Activated CD8-positive, alpha-beta memory T cell treated with anti-CD3 and anti-CD28 coated beads, Interleukin-2, amount 50 U/mL, for 1 hour (primary cell): ENCODE measurements around the gene PIGA.

ENCODE experiments used
- DNase-seq: peaks from one replicate; pipeline ENCODE4 v3.0.0-alpha.2; 2020; ENCODE audit errors: extremely low read depth

The PIGA gene, protein sequence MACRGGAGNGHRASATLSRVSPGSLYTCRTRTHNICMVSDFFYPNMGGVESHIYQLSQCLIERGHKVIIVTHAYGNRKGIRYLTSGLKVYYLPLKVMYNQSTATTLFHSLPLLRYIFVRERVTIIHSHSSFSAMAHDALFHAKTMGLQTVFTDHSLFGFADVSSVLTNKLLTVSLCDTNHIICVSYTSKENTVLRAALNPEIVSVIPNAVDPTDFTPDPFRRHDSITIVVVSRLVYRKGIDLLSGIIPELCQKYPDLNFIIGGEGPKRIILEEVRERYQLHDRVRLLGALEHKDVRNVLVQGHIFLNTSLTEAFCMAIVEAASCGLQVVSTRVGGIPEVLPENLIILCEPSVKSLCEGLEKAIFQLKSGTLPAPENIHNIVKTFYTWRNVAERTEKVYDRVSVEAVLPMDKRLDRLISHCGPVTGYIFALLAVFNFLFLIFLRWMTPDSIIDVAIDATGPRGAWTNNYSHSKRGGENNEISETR

DNA sequence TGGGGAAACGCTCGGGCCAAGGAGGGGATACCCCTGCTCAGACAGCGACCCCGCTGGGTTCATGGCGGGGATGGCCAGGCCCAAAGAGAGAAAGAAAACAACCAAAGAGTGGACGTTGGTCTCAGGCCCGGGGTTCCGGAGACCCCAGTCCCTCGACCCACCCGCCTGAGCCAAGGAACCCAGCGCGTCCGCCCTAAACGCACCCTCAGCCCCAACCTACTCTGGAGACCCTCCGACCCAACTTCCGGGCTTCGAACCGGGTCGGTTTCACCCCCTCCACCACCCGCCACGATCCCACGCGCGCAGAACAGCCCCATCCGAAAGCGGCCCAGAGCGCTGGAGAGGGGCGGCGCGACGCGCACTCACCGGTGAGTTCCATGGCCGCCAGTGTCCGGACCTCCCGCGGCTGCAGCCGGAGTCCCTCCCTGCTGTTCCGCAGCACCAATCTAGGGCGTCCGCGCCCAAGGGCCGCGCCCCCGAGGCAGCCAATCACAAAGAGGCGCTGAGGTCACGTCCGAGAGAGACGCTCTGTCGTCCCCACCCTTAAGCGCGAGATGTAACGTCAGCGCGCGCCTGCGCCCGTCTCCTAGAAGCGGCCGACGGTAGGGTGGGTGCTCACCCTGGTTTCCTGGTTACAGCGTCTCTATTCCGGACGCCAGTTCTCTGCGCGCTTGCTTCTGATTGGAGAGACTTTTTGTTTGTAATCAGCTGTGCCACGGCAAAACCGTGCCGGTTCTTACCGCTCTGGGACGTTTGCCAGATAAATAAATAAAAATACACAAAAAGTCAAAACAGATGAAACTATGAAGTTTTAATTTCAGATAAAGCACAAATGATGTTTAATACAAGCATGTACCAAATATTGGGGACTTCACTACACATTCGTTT is at the start of gene PIGA:
Gene PIGA, minus strand, starts transcription at position 389 of the 888 bp plus-strand sequence. CDS start 3,593 bp downstream, outside the sequence.
- peak; percentile 71 for DNase-seq

DNA sequence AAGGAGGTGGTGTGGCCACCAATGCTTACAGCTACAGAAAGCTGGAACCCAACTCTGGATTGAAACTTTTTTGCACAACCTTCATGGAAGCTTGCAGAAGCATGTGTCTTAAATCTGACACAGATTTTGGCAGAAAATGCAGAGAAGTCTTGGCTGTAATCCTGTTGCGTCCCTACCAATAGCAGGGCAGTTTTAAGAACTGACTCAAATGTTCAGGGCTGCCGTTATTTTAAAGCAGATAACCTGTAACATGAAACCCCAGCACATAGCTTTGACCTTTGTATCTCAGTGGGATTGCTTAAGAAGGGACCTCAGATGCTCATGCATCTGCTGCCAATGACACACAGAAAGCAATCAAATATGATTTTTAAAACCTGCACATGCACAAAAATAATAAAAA is 49.0 kb upstream of the PIGA start, which contains the start of gene VEGFD:
Gene VEGFD, minus strand, starts transcription at position 110 of the 400 bp plus-strand sequence. CDS start 467 bp downstream, outside the sequence.
- no peak for DNase-seq

DNA sequence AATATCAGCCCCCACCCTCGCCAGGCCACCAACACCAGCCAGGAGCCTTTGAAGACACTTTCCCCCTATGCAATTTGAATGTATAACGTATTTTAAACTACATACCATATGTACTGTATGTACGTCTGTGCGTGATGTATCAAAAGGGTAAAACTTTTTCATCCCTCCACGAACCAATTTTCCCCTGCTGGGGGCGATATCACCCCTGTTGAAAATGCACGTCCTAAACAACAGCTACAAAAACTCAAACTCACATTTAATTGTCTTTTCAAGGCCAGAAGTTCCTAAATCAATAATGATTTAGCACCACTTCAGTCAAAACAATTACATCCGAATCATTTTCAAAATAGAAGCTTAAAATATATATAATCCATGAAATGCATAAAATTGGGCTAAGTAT is 47.5 kb upstream of the PIGA start:
- DNase-seq = no peak

DNA sequence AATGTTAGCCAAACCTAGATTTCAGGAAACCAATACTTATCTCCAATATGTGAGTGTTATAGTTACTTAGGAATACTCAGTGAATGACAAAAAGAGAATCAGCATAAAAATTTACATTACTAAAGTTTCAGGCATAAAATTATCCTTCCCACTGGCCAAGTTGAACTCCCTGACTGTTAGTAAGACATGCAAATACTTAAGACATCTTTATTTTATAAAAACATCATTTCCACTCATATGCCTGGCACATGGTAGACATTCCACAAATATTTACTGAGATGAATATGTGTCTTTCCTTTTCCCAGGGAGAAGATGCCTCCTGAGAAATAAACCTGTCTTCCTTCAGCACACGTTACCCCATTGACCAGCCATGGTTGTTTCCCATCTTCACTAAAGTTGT is 41.6 kb upstream of the PIGA start:
- DNase-seq = no peak

DNA sequence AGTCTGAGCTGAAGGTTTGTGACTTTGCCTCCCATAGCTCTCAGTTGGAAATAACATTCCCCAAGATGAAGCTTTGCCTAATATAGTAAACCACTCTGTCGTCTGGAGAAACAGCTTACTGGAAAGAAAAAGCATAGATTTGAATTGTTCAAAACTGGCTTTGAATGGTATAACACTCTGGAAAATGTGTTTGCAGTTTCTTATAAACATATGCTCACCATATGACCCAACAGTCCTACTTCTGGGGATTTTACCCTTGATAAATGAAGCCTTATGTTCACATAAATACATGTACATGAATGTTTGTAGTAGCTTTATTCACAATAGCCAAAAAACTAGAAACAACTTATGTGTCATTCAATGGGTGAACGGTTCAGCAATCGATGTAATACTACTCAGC is 38.7 kb upstream of the PIGA start:
- no peak for DNase-seq

DNA sequence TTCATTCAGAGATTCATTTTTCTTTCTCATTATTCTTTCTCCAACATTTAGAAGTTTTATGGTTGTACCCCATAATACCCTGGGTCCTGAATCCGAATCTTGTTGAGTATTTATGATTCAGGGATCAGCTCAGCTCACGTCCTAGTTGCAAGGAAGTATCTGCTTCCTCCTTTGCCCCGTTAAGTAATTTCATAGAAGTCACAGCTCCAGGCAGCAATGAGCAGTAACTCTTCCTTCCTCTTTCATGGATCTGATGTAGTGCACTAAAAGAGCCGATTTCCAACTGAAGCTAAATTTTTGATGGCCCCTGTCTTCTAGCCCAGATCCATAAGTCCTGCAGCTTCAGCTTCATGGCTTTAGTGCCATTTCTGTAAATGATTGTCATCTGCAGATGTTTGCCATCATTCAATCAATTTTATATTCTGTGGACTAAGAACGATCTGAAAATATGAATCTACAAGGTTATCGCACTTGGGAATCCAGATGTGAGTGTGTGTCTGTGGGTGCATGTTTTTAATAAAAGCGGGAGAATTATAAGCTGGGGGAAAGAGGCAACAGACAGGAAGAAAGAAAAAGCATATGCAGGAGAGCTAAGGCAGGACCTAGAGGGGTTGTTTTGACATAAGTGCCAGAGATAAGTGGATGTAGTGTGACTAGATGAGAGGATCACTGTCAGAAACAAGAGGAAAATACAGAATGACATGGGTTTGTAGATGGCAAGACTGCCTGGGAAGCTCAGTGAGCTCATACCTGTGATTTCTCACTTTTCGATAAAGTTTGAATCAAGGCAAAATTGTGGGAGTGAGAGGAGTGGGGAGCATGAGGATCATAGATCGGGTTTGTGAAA is 31.4 kb upstream of the PIGA start:
- no peak for DNase-seq

DNA sequence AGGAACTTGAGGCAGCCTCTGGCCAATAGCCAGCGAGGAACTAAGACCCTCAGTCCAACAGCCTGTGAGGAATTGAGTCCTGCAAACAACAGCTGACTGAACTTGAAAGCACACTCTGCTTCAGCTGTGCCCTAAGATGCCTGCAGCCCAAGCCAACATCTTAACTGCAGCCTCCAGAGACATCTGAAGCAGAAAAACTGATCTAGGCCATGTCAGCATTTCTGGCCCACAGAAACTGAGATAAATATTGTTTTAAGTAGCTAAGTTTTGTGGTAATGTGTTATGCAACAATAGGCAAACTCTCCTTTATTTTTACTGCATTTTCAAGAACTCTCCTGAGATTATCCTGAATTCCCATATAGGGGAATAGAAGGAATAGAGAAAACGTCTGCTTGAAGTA is 24.4 kb upstream of the PIGA start:
- no peak for DNase-seq

DNA sequence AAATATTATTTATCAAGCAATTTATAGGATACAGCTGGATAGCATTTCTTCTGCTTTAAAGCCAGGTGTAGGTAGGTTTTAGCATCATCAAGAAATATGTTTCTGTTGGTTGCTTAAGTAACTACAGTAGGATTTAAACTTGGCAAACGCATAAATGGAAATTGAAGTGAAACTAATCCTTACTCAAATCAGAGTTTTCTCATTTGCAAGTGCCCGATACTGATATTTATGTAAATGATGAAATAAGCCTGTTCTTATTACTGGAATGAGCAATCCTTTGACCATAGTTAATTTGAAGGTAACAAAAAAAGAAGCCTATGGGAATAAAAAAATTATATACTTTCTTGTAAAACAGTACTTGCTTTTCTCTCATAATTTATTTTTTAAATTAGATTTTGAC is 23.2 kb upstream of the PIGA start:
- DNase-seq = no peak

DNA sequence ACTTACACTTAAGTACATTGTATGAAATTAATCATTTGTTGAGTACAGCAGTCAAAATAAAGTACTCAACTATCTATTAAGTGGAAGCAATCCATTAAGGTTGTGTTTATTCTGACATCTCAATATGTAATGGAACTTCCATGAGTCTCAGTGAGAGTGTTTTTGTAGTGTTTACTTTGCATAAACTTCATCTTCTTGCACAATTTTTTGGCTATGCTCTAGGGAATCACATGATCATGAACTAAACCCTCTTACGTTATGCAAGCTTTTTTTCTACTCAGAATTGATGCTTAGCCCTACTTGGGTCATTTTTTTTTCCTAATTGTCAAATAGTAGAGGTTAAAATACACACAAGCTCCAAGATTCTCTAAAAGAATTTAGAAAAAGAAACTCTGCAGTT is 21.1 kb upstream of the PIGA start:
- no peak for DNase-seq

DNA sequence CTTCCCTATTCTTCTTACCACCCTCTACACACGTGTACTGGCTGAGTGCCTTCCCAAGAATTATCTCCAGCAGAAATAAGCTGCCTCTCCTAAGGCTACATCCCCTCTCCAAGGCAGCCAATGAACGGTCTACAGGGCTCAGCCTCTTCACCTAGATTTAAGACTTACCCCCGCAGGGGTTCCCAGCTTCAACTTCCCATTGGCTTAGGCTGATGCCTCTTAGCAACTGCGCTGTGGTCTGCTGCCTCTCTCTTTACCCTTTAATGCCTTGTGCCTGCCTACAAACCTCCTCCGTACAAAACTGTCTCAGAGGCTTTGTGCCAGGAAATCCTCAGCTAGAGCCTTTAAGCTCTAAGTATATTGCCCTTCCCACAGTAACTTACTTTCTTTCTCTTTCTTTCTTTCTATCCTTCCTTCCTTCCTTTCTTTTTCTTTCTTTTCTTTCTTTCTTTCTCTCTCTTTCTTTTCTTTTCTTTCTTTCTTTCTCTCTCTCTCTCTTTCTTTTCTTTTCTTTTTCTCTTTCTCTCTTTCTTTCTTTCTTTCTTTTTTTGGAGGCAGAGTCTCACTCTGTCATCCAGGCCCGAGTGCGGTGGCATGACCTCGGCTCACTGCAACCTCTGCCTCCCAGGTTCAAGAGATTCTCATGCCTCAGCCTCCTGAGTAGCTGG is 15.1 kb upstream of the PIGA start:
- no peak for DNase-seq

DNA sequence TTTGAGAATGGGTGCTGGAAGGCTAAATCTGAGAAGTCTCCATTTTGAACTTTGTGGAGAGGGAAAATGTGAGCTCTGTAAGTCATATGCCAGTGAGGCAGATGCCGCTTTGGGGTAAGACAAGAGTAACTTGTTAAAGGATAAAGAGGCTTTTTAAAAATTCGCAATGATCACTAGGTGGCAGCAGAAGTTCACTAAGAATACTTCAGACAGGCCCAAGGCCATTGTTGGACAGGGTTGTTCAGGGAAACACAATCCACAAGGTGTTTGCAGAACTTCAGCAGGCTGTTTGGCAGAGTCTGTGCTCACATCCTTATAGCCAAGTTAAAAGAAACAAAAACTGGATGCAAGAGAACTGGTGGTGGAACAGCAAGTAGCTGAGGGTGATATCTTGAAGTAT is 13.7 kb upstream of the PIGA start:
- no peak for DNase-seq

DNA sequence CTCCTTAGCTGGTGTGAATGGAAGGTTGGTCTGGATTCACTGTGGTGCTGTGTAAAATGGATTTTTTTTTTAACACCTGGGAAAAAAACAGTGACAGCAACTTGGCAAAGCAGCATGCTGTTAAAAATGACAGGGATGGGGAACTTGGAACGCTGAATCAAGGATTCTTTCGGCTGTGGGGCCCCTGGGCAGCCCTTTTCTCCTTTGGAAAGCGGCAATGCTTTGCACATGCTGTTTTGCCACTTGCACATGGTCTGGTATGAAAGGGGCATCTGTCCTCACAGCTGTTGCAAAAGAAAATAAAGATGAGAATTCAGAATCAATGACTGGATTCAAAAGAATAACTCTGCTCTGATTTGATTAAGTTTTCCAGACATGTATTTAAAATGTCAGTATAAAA is 10.7 kb upstream of the PIGA start:
- DNase-seq = no peak

DNA sequence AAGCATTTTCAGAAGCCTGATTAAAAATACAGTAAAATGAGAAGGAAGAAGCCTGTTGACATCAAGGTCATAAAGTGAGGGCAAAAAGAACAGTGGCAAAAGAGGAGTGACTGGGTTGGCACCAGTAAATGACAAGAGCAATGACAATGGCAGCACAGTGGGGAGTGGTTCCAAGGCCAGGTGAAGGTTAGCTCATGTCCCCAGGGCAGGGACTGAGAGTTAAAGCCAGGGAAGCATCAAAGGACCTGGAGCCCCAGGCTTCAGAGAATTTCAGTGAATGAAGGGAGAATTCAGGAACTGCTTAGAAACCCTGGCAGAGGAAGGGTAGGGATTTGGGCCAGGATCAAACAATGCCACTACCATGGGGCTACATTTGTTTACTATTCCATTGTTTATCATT is 8.8 kb upstream of the PIGA start:
- DNase-seq = no peak

DNA sequence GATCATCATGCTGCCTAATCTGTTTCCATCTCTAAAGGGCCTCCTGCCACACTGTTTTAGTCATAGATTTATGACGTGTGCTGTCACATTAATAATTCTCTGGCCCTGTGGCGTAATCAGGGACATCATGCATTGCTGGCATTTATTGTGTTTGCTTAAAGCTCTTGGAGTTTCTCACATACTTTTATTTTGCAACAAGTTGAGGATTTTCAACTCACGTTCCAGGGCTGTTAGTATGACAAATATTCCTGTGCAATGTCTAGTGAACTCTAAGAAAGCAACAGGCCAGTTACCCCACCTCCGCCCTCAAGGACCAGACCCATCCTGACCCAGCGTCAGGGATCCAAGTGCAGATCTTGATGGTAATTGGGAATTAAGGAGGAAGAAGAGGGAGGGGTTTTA is 7.8 kb upstream of the PIGA start:
- no peak for DNase-seq

DNA sequence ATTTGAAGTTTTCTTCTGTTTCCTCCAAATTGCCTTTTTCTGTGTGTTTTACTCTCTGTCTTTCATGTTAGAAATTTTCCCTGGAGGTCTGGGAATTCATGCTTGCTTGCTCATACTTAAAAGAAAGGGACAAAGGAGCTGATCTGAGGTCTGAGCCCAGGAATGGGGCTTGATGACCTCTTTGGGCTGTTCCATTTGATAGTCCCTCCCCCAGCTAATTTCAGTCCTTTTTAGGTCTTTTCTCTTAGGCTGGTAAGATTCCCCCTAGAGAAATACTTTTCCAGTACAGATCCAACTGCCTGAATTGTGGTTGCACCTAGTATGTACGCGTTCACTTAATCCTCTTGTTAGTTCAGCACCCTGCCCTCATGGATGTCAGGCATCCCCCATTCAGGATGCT is 5.5 kb upstream of the PIGA start:
- DNase-seq = no peak

DNA sequence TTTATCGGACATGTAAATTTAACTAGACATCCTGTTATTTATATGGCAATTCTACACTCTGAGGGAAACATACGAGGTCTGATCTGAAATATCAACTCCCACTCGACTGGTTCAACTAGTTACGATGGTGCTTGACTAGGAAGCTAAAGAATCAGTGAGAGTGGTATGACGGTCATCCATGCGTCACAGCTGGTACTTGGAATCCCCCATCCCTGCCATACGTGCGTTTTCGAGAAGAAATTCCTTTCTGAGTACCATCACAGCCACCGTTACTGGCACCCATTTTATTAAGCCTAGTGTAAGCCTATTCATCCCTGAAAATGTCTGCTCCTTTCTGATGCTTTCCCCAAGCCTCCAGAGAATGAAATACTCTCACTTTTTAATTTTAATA is 695 bp upstream of the PIGA start:
- DNase-seq = peak; percentile 38

DNA sequence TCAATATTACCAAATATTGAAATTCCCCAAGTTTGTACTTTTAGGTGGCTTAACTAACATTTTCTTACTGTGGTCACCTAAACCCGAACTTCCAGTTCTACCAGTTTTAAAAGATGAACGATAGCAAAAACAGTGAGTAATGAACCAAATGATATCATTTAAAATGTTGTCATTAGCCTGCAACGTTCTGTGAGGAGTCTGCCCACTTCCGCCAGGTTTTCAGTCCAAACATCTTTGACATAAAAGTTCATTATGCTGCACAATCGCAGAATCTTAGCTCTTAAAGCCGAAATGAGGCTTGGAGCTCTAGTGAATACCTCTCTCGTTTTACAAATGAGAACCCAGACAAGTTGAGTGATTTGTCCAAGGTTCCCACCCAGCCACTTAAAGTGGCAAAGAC is 762 bp downstream of the PIGA start:
- no peak for DNase-seq

DNA sequence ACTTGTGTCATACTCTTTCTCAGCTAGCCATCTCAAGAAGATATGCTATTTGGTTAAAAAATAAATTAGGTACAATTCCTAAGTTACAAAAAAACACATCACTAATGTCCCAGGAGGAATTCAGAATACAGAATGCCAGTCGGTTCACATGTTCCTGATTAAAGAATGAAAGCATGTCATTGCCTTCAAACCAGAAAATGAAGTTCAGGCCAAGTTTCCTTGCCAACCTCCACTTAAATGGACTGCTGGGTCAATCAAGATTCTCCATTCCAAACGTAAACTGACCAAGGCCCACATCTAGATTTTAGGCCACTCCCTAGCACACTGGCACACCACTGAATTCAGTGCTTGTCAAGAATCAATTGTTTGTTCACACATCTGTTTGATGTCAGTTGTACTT is 6.5 kb downstream of the PIGA start:
- DNase-seq = no peak

DNA sequence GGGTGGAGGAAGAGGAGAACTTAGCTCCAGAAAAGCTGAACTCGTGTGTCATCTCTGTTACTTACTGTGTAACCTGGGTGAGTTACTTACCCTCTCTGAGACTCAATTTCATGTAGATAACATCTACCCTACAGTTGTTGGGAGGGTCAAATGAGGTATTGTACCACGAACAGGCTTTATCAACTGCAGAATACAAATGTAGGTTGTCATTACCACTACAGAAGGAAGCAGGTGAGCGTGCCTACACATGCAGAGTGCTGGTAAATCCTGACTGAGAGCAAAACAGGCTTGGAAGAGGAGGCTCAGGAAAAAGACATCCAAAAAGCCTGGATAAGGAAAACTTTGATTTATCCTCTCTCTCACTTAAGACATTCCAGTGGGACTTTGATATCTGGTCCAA is 7.2 kb downstream of the PIGA start:
- DNase-seq = no peak

DNA sequence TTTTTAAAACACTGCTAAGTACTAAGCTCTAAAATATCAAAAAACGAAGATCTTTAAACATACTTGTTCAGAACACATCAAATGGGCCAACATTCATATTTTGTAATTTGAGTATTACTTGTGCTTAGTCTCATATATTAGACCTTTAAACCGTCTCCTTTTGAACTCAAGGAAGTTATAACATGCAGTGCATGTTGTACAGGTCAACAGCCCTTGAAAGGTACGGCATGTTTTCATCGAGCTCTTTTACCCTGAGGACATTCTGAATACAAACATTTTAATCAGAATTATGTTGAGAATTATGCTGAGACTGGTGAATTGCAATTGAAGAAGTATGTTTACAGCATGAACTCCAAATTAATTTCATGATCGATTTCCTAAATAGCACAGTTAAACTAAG is 12.9 kb downstream of the PIGA start:
- no peak for DNase-seq

DNA sequence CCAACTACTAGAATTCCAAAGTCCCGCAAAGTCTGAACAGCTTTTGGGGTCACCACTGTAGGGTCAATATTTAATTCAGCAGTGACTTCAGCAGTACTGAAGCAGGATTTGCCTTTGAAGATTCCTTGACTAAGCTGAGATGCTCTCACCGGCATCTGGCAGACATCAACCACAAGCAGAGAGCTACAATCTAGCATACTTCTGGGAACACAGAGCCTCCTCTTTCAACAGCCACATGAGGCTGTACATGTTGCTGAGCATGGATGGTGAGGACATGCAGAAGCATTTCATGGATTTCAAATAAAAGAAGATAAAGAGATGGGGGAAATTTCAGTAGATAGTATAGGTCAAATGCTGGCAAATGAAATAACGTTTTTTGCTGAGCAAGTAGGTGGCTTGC is 13.3 kb downstream of the PIGA start:
- no peak for DNase-seq
